GM19023 (cell line): Measurements from ENCODE around the gene CFD.

Experiments used
- ATAC-seq: cut with Tn5 transposase; IDR thresholded peaks from one replicate; pipeline ENCODE4 v1.9.1; 2021; ENCODE audit warnings: mild to moderate bottlenecking, moderate library complexity; ENCODE audit not compliant: unreplicated experiment

Gene CFD

GRCh38 chr19:903266-903797 lies 43.9 kb downstream of the CFD start:
- ATAC-seq, result no peak

GRCh38 chr19:904545-904944 lies 45.1 kb downstream of the CFD start:
- no peak for ATAC-seq

GRCh38 chr19:906480-906879 lies 47.0 kb downstream of the CFD start:
- no peak for ATAC-seq

GRCh38 chr19:907183-907853 lies 47.9 kb downstream of the CFD start:
- ATAC-seq, result no peak

GRCh38 chr19:911197-912033 lies 52.0 kb downstream of the CFD start:
- ATAC-seq, result no peak

- no peak for ATAC-seq
These were observed 53.0 kb downstream of the CFD start for GRCh38 chr19:912181-913079.
